Activated CD4-positive, alpha-beta T cell treated with anti-CD3 and anti-CD28 coated beads, Interleukin-2, Interleukin-6, amounts not matched to agents 100 ng/mL and 50 ng/mL, durations not matched to agents 16 hours and 8 hours (primary cell): Measurements from ENCODE around the gene PITX3.
"Not testable (repeated sequence)": the region's sequence is repeated elsewhere in the genome, so short reads cannot be mapped to it uniquely, and the experiment has no call there.

Source experiments
- DNase-seq: peaks from one replicate; pipeline ENCODE4 v3.0.0-alpha.2; 2020

The PITX3 gene

GRCh38 chr10:102225646-102226541 lies 15.4 kb downstream of the PITX3 start, which contains the start of gene ELOVL3:
Gene ELOVL3, plus strand, starts transcription at chr10:102226299. Its CDS starts 250 bp downstream, at chr10:102226549.
- peak; percentile 89 for DNase-seq

GRCh38 chr10:102222797-102223196 lies 18.5 kb downstream of the PITX3 start:
- DNase-seq, result no peak

GRCh38 chr10:102220612-102221011 lies 20.7 kb downstream of the PITX3 start:
- no peak for DNase-seq

GRCh38 chr10:102219370-102219769 lies 21.9 kb downstream of the PITX3 start:
- DNase-seq, result no peak

GRCh38 chr10:102213599-102213998 lies 27.7 kb downstream of the PITX3 start:
- DNase-seq, result not testable (repeated sequence)

- no peak for DNase-seq
Measured at GRCh38 chr10:102211615-102212299, 29.6 kb downstream of the PITX3 start.

GRCh38 chr10:102208311-102209035 lies 32.8 kb downstream of the PITX3 start:
- DNase-seq, result no peak

GRCh38 chr10:102202386-102202785 lies 38.9 kb downstream of the PITX3 start:
- DNase-seq, result no peak

GRCh38 chr10:102200751-102201640 lies 40.3 kb downstream of the PITX3 start:
- DNase-seq, result no peak

GRCh38 chr10:102198027-102198426 lies 43.3 kb downstream of the PITX3 start:
- no peak for DNase-seq

GRCh38 chr10:102196893-102197292 lies 44.4 kb downstream of the PITX3 start:
- no peak for DNase-seq

- no peak for DNase-seq
Measured at GRCh38 chr10:102195296-102195870, 45.9 kb downstream of the PITX3 start.

- DNase-seq, result no peak
Measured at GRCh38 chr10:102191956-102192355, 49.4 kb downstream of the PITX3 start.

GRCh38 chr10:102188941-102189898 lies 52.1 kb downstream of the PITX3 start:
- peak; percentile 69 for DNase-seq

GRCh38 chr10:102188298-102188940 lies 52.9 kb downstream of the PITX3 start:
- no peak for DNase-seq

GRCh38 chr10:102185811-102186527 lies 55.3 kb downstream of the PITX3 start:
- DNase-seq, result no peak

GRCh38 chr10:102185272-102185671 lies 56.0 kb downstream of the PITX3 start:
- DNase-seq, result no peak

GRCh38 chr10:102184606-102185005 lies 56.7 kb downstream of the PITX3 start:
- no peak for DNase-seq
